ENCODE results near the gene SORCS2.

The SORCS2 gene

GRCh38 chr4:7344636-7345155 is 152.4 kb downstream of the SORCS2 start:
- Histone ChIP-seq H2AFZ (ENCODE audit: low read depth, low read length) (no peak overlapping the region), H3K27ac (ENCODE audit: low read length) (no peak overlapping the region), H3K9ac (ENCODE audit: low read depth, low read length) (no peak overlapping the region), H3K4me1 (ENCODE audit: insufficient read depth, low read length) (no peaks in the 10 kb centered on the region), H4K20me1 (ENCODE audit: insufficient read depth, low read length) (no peaks in the 10 kb centered on the region), H3K36me3 (ENCODE audit: insufficient read depth, low read length) (no peaks in the 10 kb centered on the region), H3K4me2 (ENCODE audit: insufficient read depth, low read length) (no peak overlapping the region), H3K4me3 (ENCODE audit: low read depth in 1 of 2, low read length in 2 of 2) (no peak overlapping the region), H3K79me2 (ENCODE audit: insufficient read depth, low read length) (no peaks in the 10 kb centered on the region), H3K27me3 (ENCODE audit: insufficient read depth, low read length, poor library complexity) (no peaks in the 10 kb centered on the region), H3K9me3 (ENCODE audit: insufficient read depth, low read length, severe bottlenecking) (no peaks in the 10 kb centered on the region)
- no peak for TF ChIP-seq EZH2 (IDR thresholded peaks at IDR 0.05; ENCODE audit: borderline replicate concordance, low read depth, low read length, severe bottlenecking)
- TF ChIP-seq, protein P1, sequence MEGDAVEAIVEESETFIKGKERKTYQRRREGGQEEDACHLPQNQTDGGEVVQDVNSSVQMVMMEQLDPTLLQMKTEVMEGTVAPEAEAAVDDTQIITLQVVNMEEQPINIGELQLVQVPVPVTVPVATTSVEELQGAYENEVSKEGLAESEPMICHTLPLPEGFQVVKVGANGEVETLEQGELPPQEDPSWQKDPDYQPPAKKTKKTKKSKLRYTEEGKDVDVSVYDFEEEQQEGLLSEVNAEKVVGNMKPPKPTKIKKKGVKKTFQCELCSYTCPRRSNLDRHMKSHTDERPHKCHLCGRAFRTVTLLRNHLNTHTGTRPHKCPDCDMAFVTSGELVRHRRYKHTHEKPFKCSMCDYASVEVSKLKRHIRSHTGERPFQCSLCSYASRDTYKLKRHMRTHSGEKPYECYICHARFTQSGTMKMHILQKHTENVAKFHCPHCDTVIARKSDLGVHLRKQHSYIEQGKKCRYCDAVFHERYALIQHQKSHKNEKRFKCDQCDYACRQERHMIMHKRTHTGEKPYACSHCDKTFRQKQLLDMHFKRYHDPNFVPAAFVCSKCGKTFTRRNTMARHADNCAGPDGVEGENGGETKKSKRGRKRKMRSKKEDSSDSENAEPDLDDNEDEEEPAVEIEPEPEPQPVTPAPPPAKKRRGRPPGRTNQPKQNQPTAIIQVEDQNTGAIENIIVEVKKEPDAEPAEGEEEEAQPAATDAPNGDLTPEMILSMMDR (IDR thresholded peaks at IDR 0.05; ENCODE audit: borderline replicate concordance, extremely low read depth, low read length, poor library complexity, severe bottlenecking) = no peak
- ATAC-seq (ENCODE audit: insufficient read depth, low read depth) (no peak), DNase-seq (no peak)

DNA sequence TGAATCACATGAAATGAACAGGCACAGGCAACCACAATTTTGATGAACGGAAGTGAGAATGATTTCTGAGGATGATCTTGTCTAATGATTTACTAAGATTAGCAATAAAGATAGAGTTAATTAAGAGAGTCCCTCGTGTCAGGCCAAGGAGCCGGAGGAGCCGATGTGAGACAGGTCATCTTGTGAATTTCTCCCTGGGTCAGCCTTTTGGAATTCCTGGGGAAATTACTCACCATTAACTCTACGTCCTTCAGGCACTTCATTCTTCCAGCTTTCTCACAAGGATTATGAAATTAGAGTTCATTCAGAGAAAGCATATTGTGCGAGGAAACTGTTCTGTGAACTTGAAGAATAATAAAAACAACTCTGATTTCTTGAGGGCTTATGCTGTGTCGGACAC is 155.6 kb downstream of the SORCS2 start:
- H4K20me1 ChIP-seq (ENCODE audit: insufficient read depth, low read length) = no peaks in the 10 kb centered on the region
- H3K4me1 ChIP-seq (ENCODE audit: insufficient read depth, low read length) = no peaks in the 10 kb centered on the region
- H3K79me2 ChIP-seq (ENCODE audit: insufficient read depth, low read length) = no peaks in the 10 kb centered on the region
- ATAC-seq (ENCODE audit: insufficient read depth, low read depth) (no peak), DNase-seq (no peak)
- H2AFZ ChIP-seq (ENCODE audit: low read depth, low read length) = no peak overlapping the region
- H3K4me2 ChIP-seq (ENCODE audit: insufficient read depth, low read length) = no peak overlapping the region
- H3K9ac ChIP-seq (ENCODE audit: low read depth, low read length) = no peak overlapping the region
- H3K9me3 ChIP-seq (ENCODE audit: insufficient read depth, low read length, severe bottlenecking) = no peaks in the 10 kb centered on the region
- H3K27ac ChIP-seq (ENCODE audit: low read length) = no peak overlapping the region
- TF ChIP-seq, protein P1 (IDR thresholded peaks at IDR 0.05; ENCODE audit: borderline replicate concordance, extremely low read depth, low read length, poor library complexity, severe bottlenecking) = no peak
- TF ChIP-seq EZH2 (IDR thresholded peaks at IDR 0.05; ENCODE audit: borderline replicate concordance, low read depth, low read length, severe bottlenecking) = no peak
- H3K4me3 ChIP-seq (ENCODE audit: low read depth in 1 of 2, low read length in 2 of 2) = no peak overlapping the region
- H3K27me3 ChIP-seq (ENCODE audit: insufficient read depth, low read length, poor library complexity) = no peaks in the 10 kb centered on the region
- no peaks in the 10 kb centered on the region for H3K36me3 ChIP-seq (ENCODE audit: insufficient read depth, low read length)

DNA sequence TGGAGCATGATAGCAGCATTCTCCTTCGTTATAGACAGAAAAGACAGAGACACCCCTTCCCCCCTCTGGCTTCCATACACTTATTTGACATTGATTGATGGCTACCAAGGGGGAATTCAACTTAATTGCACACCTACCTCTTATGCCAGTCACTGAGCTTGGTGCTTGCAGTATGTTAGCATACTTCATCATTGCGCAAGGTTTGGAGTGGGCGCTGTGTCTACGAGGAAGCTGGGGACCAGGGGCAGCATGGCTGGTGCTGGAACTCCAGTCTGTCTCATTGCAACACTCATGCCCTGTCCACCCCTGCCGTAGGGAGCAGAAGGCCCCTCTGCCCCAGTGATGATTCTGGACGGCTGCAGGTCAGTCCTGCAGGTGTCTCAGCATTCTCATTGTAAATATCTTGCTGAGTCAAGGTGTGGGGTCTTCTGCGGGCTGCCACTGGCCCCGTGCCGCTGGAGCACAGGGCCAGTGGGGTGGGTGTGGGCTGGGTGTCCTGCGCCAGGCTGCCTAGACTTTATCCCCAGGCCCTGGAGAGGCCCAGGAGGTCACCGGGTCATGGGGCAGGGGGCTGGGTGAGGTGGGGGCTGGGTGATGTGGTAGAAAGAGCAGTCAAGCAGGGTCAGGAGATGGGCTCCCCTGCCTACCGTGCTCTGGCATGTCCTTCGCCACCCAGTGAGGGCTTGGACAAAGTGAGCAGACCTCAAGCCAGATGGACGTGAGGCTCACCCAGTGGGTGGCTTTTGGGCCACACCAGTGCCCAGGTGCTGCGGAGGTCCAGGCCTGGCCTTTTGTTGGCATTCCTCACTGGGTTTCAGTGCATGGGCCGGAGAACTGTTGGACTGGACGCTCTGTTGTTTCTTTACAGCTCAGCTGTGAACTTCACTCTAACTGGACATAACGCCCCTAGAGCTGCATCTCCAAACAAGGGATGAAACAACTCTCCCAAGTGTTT is 156.9 kb downstream of the SORCS2 start:
- TF ChIP-seq, protein P1 (IDR thresholded peaks at IDR 0.05; ENCODE audit: borderline replicate concordance, extremely low read depth, low read length, poor library complexity, severe bottlenecking) = no peak
- no peak for TF ChIP-seq EZH2 (IDR thresholded peaks at IDR 0.05; ENCODE audit: borderline replicate concordance, low read depth, low read length, severe bottlenecking)
- H3K9ac ChIP-seq (ENCODE audit: low read depth, low read length) = no peak overlapping the region
- H3K4me3 ChIP-seq (ENCODE audit: low read depth in 1 of 2, low read length in 2 of 2) = no peak overlapping the region
- no peak overlapping the region for H2AFZ ChIP-seq (ENCODE audit: low read depth, low read length)
- no peak for ATAC-seq (ENCODE audit: insufficient read depth, low read depth)
- H3K4me1 ChIP-seq (ENCODE audit: insufficient read depth, low read length) = no peaks in the 10 kb centered on the region
- no peaks in the 10 kb centered on the region for H3K27me3 ChIP-seq (ENCODE audit: insufficient read depth, low read length, poor library complexity)
- no peaks in the 10 kb centered on the region for H4K20me1 ChIP-seq (ENCODE audit: insufficient read depth, low read length)
- no peak for DNase-seq
- no peaks in the 10 kb centered on the region for H3K36me3 ChIP-seq (ENCODE audit: insufficient read depth, low read length)
- no peak overlapping the region for H3K27ac ChIP-seq (ENCODE audit: low read length)
- H3K79me2 ChIP-seq (ENCODE audit: insufficient read depth, low read length) = no peaks in the 10 kb centered on the region
- no peaks in the 10 kb centered on the region for H3K9me3 ChIP-seq (ENCODE audit: insufficient read depth, low read length, severe bottlenecking)
- no peak overlapping the region for H3K4me2 ChIP-seq (ENCODE audit: insufficient read depth, low read length)
